Tracheal epithelial cell (primary cell): ENCODE data around the gene KCNQ5. TPM values are rescaled to one million over a fixed set of nuclear protein-coding genes. Genes with fewer than 3 reads are reported as not detected.

ENCODE experiments used
- total RNA-seq: library from RNA; depleted of rRNA; stranded (reverse); fragments of >200 nt; gene quantifications from 2 replicates; pipeline ENCODE4 v1.2.1, GENCODE V29; 2014

The KCNQ5 gene
- 0.96 and 1.7 TPM in 2 replicates for total RNA-seq

GRCh38 chr6:72621291-72622093 is at the start of gene KCNQ5:
Gene KCNQ5 (plus strand): TSS chr6:72622064.

GRCh38 chr6:73225396-73225795 is 603.5 kb downstream of the KCNQ5 start, which contains the start of gene KHDC1L:
Gene KHDC1L (minus strand): TSS chr6:73225496. CDS start chr6:73225408, 88 bp downstream.

